HuH-7.5 (cell line): ENCODE data around the gene DEK.
"Not testable (repeated sequence)": the region's sequence is repeated elsewhere in the genome, so short reads cannot be mapped to it uniquely, and the experiment has no call there.

Experiments used
- DNase-seq: peaks from one replicate; pipeline ENCODE4 v3.0.0; 2011; ENCODE audit warnings: low spot score

Gene DEK

GRCh38 chr6:18203786-18204185 is 60.5 kb downstream of the DEK start:
- DNase-seq: no peak

GRCh38 chr6:18192026-18192425 is 72.3 kb downstream of the DEK start:
- no peak for DNase-seq

- DNase-seq: no peak
These were observed 75.1 kb downstream of the DEK start for GRCh38 chr6:18189196-18189595.

- DNase-seq: no peak
These were observed 76.6 kb downstream of the DEK start for GRCh38 chr6:18187701-18188100.

GRCh38 chr6:18186540-18187250 is 77.6 kb downstream of the DEK start:
- no peak for DNase-seq

GRCh38 chr6:18186033-18186432 is 78.3 kb downstream of the DEK start:
- DNase-seq: no peak

- DNase-seq: no peak
These were observed 78.7 kb downstream of the DEK start for GRCh38 chr6:18185624-18186023.

- DNase-seq: no peak
These were observed 80.6 kb downstream of the DEK start for GRCh38 chr6:18183766-18184165.

- no peak for DNase-seq
These were observed 81.8 kb downstream of the DEK start for GRCh38 chr6:18182568-18182967.

- DNase-seq: no peak
These were observed 84.5 kb downstream of the DEK start for GRCh38 chr6:18179770-18180356.

- no peak for DNase-seq
These were observed 85.2 kb downstream of the DEK start for GRCh38 chr6:18178960-18179615.

GRCh38 chr6:18177286-18177965 is 86.9 kb downstream of the DEK start:
- no peak for DNase-seq

GRCh38 chr6:18176198-18176597 is 88.1 kb downstream of the DEK start:
- not testable (repeated sequence) for DNase-seq
